Measurements from ENCODE around the gene KCNQ5.

KCNQ5 gene

GRCh38 chr6:73145690-73146089, 523.8 kb downstream of the KCNQ5 start:
- no peaks in the 10 kb centered on the region for H3K27me3 Mint-ChIP-seq

GRCh38 chr6:73151732-73152131, 529.9 kb downstream of the KCNQ5 start:
- H3K4me3 Mint-ChIP-seq = no peak overlapping the region

More at GRCh38 chr6:73145690-73146089, 523.8 kb downstream of the KCNQ5 start:
- Mint-ChIP-seq H3K9me3 (no peaks in the 10 kb centered on the region), H3K36me3 (ENCODE audit: insufficient read depth) (no peaks in the 10 kb centered on the region), H3K27ac (ENCODE audit: low read depth) (no peak overlapping the region), H3K4me1 (no peaks in the 10 kb centered on the region), H3K4me3 (no peak overlapping the region)
- no peak for DNase-seq (ENCODE audit: low spot score in 2 of 2)
- no peak for ATAC-seq (replicated peaks; ENCODE audit: extremely low read depth, poor library complexity, severe bottlenecking)

DNA sequence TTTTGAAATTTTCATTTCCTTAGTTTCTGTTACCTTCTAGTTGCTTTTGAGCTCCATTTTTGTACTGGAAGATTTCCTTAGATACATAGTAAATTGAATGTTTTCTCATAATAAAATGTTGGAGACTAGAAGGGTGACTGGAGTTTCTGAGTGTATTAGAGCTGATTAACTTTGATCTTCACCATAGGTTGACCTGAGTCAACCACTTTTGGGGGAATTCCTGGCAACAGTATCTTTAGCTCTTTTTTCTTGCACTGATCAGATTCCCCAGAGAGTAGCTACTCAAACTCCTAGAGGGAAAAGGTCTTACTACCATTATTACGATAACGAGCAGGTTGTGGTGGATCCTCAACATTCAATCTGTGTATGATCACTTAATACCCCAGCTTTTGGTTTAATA, 530.7 kb downstream of the KCNQ5 start:
- no peak for DNase-seq (ENCODE audit: low spot score in 2 of 2)
- ATAC-seq (replicated peaks; ENCODE audit: extremely low read depth, poor library complexity, severe bottlenecking) = no peak
- Mint-ChIP-seq H3K27ac (ENCODE audit: low read depth) (no peak overlapping the region), H3K27me3 (no peaks in the 10 kb centered on the region), H3K4me3 (no peak overlapping the region), H3K36me3 (ENCODE audit: insufficient read depth) (peaks cover 2% of the 10 kb centered on the region), H3K4me1 (no peaks in the 10 kb centered on the region), H3K9me3 (no peaks in the 10 kb centered on the region)

More at GRCh38 chr6:73151732-73152131, 529.9 kb downstream of the KCNQ5 start:
- Mint-ChIP-seq H3K27me3 (no peaks in the 10 kb centered on the region), H3K27ac (ENCODE audit: low read depth) (no peak overlapping the region), H3K4me1 (no peaks in the 10 kb centered on the region), H3K9me3 (no peaks in the 10 kb centered on the region), H3K36me3 (ENCODE audit: insufficient read depth) (peaks cover 2% of the 10 kb centered on the region)
- ATAC-seq (replicated peaks; ENCODE audit: extremely low read depth, poor library complexity, severe bottlenecking) (no peak), DNase-seq (ENCODE audit: low spot score in 2 of 2) (no peak)

GRCh38 chr6:73152966-73153757, 531.3 kb downstream of the KCNQ5 start:
- Mint-ChIP-seq H3K36me3 (ENCODE audit: insufficient read depth) (peaks cover 2% of the 10 kb centered on the region), H3K4me3 (no peak overlapping the region), H3K9me3 (no peaks in the 10 kb centered on the region), H3K27ac (ENCODE audit: low read depth) (no peak overlapping the region), H3K4me1 (no peaks in the 10 kb centered on the region), H3K27me3 (no peaks in the 10 kb centered on the region)
- ATAC-seq (replicated peaks; ENCODE audit: extremely low read depth, poor library complexity, severe bottlenecking) (no peak), DNase-seq (ENCODE audit: low spot score in 2 of 2) (no peak)

GRCh38 chr6:73156793-73157767, 535.2 kb downstream of the KCNQ5 start:
- ATAC-seq (replicated peaks; ENCODE audit: extremely low read depth, poor library complexity, severe bottlenecking) (no peak), DNase-seq (ENCODE audit: low spot score in 2 of 2) (no peak)
- Mint-ChIP-seq H3K27ac (ENCODE audit: low read depth) (no peak overlapping the region), H3K4me1 (no peaks in the 10 kb centered on the region), H3K4me3 (no peak overlapping the region), H3K27me3 (no peaks in the 10 kb centered on the region), H3K36me3 (ENCODE audit: insufficient read depth) (peaks cover 5% of the 10 kb centered on the region), H3K9me3 (no peaks in the 10 kb centered on the region)

GRCh38 chr6:73157870-73158269, 536.0 kb downstream of the KCNQ5 start:
- H3K27me3 Mint-ChIP-seq = no peaks in the 10 kb centered on the region
- H3K4me1 Mint-ChIP-seq = no peaks in the 10 kb centered on the region
- ATAC-seq (replicated peaks; ENCODE audit: extremely low read depth, poor library complexity, severe bottlenecking) = no peak

GRCh38 chr6:73169111-73169510, 547.2 kb downstream of the KCNQ5 start:
- no peak overlapping the region for H3K27ac Mint-ChIP-seq (ENCODE audit: low read depth)
- no peak for DNase-seq (ENCODE audit: low spot score in 2 of 2)
- H3K9me3 Mint-ChIP-seq = no peaks in the 10 kb centered on the region
- ATAC-seq (replicated peaks; ENCODE audit: extremely low read depth, poor library complexity, severe bottlenecking) = no peak
- H3K4me3 Mint-ChIP-seq = no peak overlapping the region
- no peaks in the 10 kb centered on the region for H3K36me3 Mint-ChIP-seq (ENCODE audit: insufficient read depth)
- H3K27me3 Mint-ChIP-seq = no peaks in the 10 kb centered on the region
- H3K4me1 Mint-ChIP-seq = no peaks in the 10 kb centered on the region

More at GRCh38 chr6:73157870-73158269, 536.0 kb downstream of the KCNQ5 start:
- Mint-ChIP-seq H3K27ac (ENCODE audit: low read depth) (no peak overlapping the region), H3K9me3 (no peaks in the 10 kb centered on the region), H3K4me3 (no peak overlapping the region), H3K36me3 (ENCODE audit: insufficient read depth) (peaks cover 5% of the 10 kb centered on the region)
- no peak for DNase-seq (ENCODE audit: low spot score in 2 of 2)

DNA sequence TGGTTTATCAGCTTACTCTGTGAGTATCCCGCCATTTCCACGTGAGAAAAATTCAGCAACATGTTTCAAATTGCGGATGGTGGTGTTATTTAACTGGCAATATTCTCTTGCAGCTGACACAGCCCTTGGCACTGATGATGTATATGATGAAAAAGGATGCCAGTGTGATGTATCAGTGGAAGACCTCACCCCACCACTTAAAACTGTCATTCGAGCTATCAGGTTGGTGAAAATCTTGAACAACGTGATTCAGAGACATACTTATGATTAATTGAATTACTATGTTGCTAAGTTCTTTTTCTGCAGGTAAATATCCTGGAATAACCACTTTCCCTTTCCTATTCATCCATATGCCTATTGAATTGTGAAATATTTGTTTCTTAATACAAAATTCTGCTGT, 547.8 kb downstream of the KCNQ5 start:
- no peak for ATAC-seq (replicated peaks; ENCODE audit: extremely low read depth, poor library complexity, severe bottlenecking)
- Mint-ChIP-seq H3K4me3 (no peak overlapping the region), H3K27me3 (no peaks in the 10 kb centered on the region), H3K36me3 (ENCODE audit: insufficient read depth) (no peaks in the 10 kb centered on the region), H3K27ac (ENCODE audit: low read depth) (no peak overlapping the region), H3K4me1 (no peaks in the 10 kb centered on the region), H3K9me3 (no peaks in the 10 kb centered on the region)
- no peak for DNase-seq (ENCODE audit: low spot score in 2 of 2)

DNA sequence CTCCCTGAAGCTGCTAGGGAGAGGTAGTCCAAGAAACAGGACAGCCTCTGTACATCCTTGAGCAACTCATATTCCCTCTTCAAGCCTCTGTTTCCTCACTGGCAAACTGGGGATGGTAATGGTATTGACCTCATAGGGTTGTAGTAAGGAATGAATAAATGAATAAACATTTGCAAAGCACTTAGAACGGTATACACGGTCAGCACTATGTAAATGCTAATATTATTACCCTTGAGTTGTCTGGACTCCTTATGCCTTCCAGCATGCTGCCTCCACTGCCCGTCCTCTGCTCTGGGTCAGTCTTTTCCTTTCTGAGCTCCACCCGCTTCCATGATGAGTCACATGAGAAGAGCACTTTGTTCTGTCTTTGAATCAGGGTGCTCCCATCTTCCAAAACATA, 552.8 kb downstream of the KCNQ5 start:
- ATAC-seq (replicated peaks; ENCODE audit: extremely low read depth, poor library complexity, severe bottlenecking) = no peak
- Mint-ChIP-seq H3K4me1 (no peaks in the 10 kb centered on the region), H3K9me3 (no peaks in the 10 kb centered on the region)

DNA sequence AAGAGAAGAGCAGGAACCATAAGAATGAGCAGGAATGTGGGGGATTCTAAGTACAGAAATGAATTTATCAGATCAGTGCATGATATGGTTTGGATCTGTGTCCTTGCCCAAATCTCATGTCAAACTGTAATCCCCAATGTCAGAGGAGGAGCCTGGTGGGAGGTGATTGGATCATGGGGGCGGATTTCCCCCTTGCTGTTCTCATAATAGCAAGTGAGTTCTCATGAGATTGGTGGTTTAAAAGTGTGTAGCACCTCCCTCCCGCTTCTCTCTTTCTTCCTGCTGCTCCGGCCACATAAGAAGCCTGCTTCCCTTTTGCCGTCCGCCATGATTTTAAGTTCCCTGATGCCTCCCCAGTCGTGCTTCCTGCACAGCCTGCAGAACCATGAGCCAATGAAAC, 554.2 kb downstream of the KCNQ5 start:
- Mint-ChIP-seq H3K27me3 (no peaks in the 10 kb centered on the region), H3K9me3 (no peaks in the 10 kb centered on the region), H3K4me1 (no peaks in the 10 kb centered on the region), H3K36me3 (ENCODE audit: insufficient read depth) (no peaks in the 10 kb centered on the region), H3K27ac (ENCODE audit: low read depth) (no peak overlapping the region), H3K4me3 (no peak overlapping the region)
- no peak for ATAC-seq (replicated peaks; ENCODE audit: extremely low read depth, poor library complexity, severe bottlenecking)
- no peak for DNase-seq (ENCODE audit: low spot score in 2 of 2)

More for the DNA sequence above, 552.8 kb downstream of the KCNQ5 start:
- no peaks in the 10 kb centered on the region for H3K36me3 Mint-ChIP-seq (ENCODE audit: insufficient read depth)
- no peaks in the 10 kb centered on the region for H3K27me3 Mint-ChIP-seq
- no peak for DNase-seq (ENCODE audit: low spot score in 2 of 2)
- no peak overlapping the region for H3K4me3 Mint-ChIP-seq
- H3K27ac Mint-ChIP-seq (ENCODE audit: low read depth) = no peak overlapping the region

DNA sequence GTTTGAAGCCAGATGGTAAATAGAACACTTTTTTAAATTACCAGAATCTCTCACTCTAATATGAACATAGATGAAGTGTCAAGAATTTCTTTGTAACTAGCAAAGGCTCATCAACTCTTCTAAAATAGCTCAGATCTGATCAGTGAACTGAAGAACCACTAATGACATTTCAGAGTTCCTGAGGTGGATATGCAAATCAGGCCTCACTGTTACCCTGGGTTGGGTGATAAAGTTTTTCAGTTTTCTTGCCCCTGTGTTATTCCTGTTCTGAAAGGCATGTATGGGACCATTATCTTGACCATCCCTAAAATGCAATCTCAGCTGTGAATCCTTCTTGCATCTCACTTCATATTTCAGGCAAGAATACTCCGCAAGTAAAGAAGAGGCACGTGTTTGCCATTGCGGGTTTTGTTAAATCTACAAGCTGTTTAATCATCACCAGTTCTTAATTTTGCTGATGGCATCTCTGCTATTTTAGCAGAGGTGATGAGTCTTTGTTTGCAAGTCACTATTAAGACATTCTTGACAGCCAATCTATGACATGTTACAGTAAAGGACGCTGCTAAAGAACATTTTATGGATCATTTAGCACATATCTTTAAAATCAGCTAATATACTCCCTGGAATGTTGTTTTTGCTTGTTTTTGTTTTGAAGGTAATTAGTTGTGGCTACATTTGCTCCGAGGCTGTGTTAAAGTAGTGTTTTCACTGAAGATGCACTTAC, 555.5 kb downstream of the KCNQ5 start:
- no peak overlapping the region for H3K27ac Mint-ChIP-seq (ENCODE audit: low read depth)
- H3K4me1 Mint-ChIP-seq = no peaks in the 10 kb centered on the region
- no peak for DNase-seq (ENCODE audit: low spot score in 2 of 2)
- no peaks in the 10 kb centered on the region for H3K27me3 Mint-ChIP-seq
- no peak for ATAC-seq (replicated peaks; ENCODE audit: extremely low read depth, poor library complexity, severe bottlenecking)
- H3K4me3 Mint-ChIP-seq = no peak overlapping the region
- H3K36me3 Mint-ChIP-seq (ENCODE audit: insufficient read depth) = no peaks in the 10 kb centered on the region
- no peaks in the 10 kb centered on the region for H3K9me3 Mint-ChIP-seq

- H3K4me3 Mint-ChIP-seq = no peak overlapping the region
- DNase-seq (ENCODE audit: low spot score in 2 of 2) = no peak
- H3K36me3 Mint-ChIP-seq (ENCODE audit: insufficient read depth) = no peaks in the 10 kb centered on the region
These were observed 558.3 kb downstream of the KCNQ5 start for GRCh38 chr6:73180076-73180738.

More at GRCh38 chr6:73180076-73180738, 558.3 kb downstream of the KCNQ5 start:
- no peak for ATAC-seq (replicated peaks; ENCODE audit: extremely low read depth, poor library complexity, severe bottlenecking)
- Mint-ChIP-seq H3K9me3 (no peaks in the 10 kb centered on the region), H3K27me3 (no peaks in the 10 kb centered on the region), H3K27ac (ENCODE audit: low read depth) (no peak overlapping the region), H3K4me1 (no peaks in the 10 kb centered on the region)
